H1 (cell line): ENCODE results near the gene RRAS.

Experiments
- BCL11A ChIP-seq, 2 experiments: IDR thresholded peaks; one replicate each; pipeline ENCODE4 v1.6.1; 2011; ENCODE audit warnings: low read depth in 2 of 2, low read length in 2 of 2, mild to moderate bottlenecking in 2 of 2
- CBX5 ChIP-seq: fragments of 300-800, 300-1000 bp; sonication (generic); IDR thresholded peaks from 2 replicates; pipeline ENCODE4 v1.7.1; 2016; ENCODE audit warnings: antibody characterized with exemption, low read length, low read depth
- CEBPB ChIP-seq: IDR thresholded peaks from 2 replicates; pipeline ENCODE4 v1.6.1; 2012; ENCODE audit warnings: low read depth, low read length
- EP300 ChIP-seq, 2 experiments: IDR thresholded peaks; 1 replicate in 1 of 2; 2 replicates in 1 of 2; pipeline ENCODE4 v1.6.1; 2011 to 2012; ENCODE audit warnings: low read depth in 2 of 2, low read length in 2 of 2, mild to moderate bottlenecking in 2 of 2, borderline replicate concordance in 1 of 2, inconsistent platforms in 1 of 2, moderate library complexity in 1 of 2
- HDAC6 ChIP-seq: IDR thresholded peaks from one replicate; pipeline ENCODE4 v1.7.1; 2012; ENCODE audit warnings: low read depth, mild to moderate bottlenecking, inconsistent platforms, low read length, moderate library complexity
- JUN ChIP-seq: IDR thresholded peaks from 2 replicates; pipeline ENCODE4 v1.6.1; 2011; ENCODE audit warnings: low read depth, mild to moderate bottlenecking, improper control_type of control experiment, low read length
- RXRA ChIP-seq: IDR thresholded peaks from 2 replicates; pipeline ENCODE4 v1.6.1; 2011; ENCODE audit warnings: low read depth, mild to moderate bottlenecking, low read length, moderate library complexity; ENCODE audit not compliant: insufficient read depth
- SP1 ChIP-seq: IDR thresholded peaks from 2 replicates; pipeline ENCODE4 v1.6.1; 2011; ENCODE audit warnings: low read depth, low read length
- TF ChIP-seq, protein P1 (sequence below), 3 experiments: IDR thresholded peaks; 1 replicate in 2 of 3; 2 replicates in 1 of 3; pipeline versions ENCODE4 v1.5.1 to v1.6.1; 2011; ENCODE audit warnings: low read length in 3 of 3, mild to moderate bottlenecking in 3 of 3, inconsistent platforms in 2 of 3, low read depth in 1 of 3, moderate library complexity in 1 of 3; ENCODE audit not compliant: insufficient read depth in 1 of 3; ENCODE audit errors: control extremely low read depth in 1 of 3
- TF ChIP-seq, protein P2 (sequence below): IDR thresholded peaks from 2 replicates; pipeline ENCODE4 v1.6.1; 2011; ENCODE audit warnings: low read length, improper control_type of control experiment
- TF ChIP-seq, protein P3 (sequence below): IDR thresholded peaks from 2 replicates; pipeline ENCODE4 v1.6.1; 2012; ENCODE audit warnings: inconsistent platforms

DNA sequence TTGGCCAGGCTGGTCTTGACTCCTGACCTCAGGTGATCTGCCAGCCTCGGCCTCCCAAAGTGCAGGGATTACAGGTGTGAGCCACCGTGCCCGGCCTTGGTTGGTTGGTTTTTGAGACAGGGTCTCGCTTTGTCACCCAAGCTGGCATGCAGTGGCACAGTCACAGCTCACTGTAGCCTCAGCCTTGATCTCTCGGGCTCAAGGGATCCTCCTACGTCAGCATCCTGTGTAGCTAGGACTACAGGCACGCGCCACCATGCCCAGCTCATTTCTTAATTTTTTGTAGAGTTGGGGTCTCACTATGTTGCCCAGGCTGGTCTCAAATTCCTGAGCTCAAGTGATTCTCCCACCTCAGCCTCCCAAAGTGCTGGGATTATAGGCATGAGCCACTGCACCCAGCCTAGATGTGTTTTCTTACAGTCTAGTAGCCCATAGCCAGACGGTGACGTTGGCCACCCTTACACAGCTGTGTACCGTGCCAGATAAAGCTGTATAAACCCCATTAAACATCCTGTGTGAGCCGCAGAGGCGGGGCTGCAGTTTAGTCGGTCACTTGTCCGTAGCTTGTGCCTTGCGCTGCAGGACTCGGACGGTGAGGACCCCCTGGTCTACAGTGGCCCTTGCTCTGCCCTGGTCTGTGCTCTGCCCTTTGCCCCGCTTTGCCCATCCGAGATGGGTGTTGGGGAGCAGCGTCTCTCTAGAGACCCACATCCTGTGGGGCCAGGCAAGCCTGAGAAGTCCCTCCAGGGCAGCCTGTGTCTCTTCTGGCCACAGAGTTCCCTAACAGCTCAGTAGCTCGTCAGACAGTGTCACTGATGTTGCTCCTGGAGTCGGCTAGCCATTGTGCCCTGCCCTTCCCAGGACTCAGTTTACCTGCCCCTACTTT is 15.9 kb upstream of the RRAS start:
- TF ChIP-seq BCL11A (IDR thresholded peaks at IDR 0.05; ENCODE audit: low read depth in 2 of 2, low read length in 2 of 2): no peak
- no peak for TF ChIP-seq RXRA
- TF ChIP-seq HDAC6: no peak
- TF ChIP-seq, protein P1, sequence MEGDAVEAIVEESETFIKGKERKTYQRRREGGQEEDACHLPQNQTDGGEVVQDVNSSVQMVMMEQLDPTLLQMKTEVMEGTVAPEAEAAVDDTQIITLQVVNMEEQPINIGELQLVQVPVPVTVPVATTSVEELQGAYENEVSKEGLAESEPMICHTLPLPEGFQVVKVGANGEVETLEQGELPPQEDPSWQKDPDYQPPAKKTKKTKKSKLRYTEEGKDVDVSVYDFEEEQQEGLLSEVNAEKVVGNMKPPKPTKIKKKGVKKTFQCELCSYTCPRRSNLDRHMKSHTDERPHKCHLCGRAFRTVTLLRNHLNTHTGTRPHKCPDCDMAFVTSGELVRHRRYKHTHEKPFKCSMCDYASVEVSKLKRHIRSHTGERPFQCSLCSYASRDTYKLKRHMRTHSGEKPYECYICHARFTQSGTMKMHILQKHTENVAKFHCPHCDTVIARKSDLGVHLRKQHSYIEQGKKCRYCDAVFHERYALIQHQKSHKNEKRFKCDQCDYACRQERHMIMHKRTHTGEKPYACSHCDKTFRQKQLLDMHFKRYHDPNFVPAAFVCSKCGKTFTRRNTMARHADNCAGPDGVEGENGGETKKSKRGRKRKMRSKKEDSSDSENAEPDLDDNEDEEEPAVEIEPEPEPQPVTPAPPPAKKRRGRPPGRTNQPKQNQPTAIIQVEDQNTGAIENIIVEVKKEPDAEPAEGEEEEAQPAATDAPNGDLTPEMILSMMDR (IDR thresholded peaks at IDR 0.05; ENCODE audit: control extremely low read depth in 1 of 3, insufficient read depth in 1 of 3, low read depth in 1 of 3, low read length in 3 of 3): no peak
- no peak for TF ChIP-seq SP1
- TF ChIP-seq, protein P2, sequence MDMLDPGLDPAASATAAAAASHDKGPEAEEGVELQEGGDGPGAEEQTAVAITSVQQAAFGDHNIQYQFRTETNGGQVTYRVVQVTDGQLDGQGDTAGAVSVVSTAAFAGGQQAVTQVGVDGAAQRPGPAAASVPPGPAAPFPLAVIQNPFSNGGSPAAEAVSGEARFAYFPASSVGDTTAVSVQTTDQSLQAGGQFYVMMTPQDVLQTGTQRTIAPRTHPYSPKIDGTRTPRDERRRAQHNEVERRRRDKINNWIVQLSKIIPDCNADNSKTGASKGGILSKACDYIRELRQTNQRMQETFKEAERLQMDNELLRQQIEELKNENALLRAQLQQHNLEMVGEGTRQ: no peak
- TF ChIP-seq EP300 (IDR thresholded peaks at IDR 0.05; ENCODE audit: borderline replicate concordance in 1 of 2, low read depth in 2 of 2, low read length in 2 of 2): no peak
- TF ChIP-seq CEBPB: no peak
- TF ChIP-seq, protein P3, sequence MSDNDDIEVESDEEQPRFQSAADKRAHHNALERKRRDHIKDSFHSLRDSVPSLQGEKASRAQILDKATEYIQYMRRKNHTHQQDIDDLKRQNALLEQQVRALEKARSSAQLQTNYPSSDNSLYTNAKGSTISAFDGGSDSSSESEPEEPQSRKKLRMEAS: no peak
- no peak for TF ChIP-seq CBX5
- no peak for TF ChIP-seq JUN
